BLaER1 treated with 17β-estradiol and CSF1 and Interleukin-3, amounts not matched to agents 10 nM and 100 nM (cell line): Measurements from ENCODE around the gene PAQR4.

ENCODE experiments used
- H3K27ac ChIP-seq, 11 experiments: shearing (Covaris generic); formaldehyde crosslinking; 2 replicates each; pipeline ENCODE4 v1.8.1; 2022
- H3K27me3 ChIP-seq, 11 experiments: shearing (Covaris generic); formaldehyde crosslinking; 2 replicates each; pipeline ENCODE4 v1.8.1; 2022
- H3K36me3 ChIP-seq, 11 experiments: shearing (Covaris generic); formaldehyde crosslinking; 2 replicates each; pipeline ENCODE4 v1.8.1; 2022
- H3K4me1 ChIP-seq, 10 experiments: shearing (Covaris generic); formaldehyde crosslinking; 2 replicates each; pipeline ENCODE4 v1.8.1; 2022
- H3K4me2 ChIP-seq, 11 experiments: shearing (Covaris generic); formaldehyde crosslinking; 2 replicates each; pipeline ENCODE4 v1.8.1; 2022
- H3K4me3 ChIP-seq, 10 experiments: shearing (Covaris generic); formaldehyde crosslinking; 2 replicates each; pipeline ENCODE4 v1.8.1; 2022
- H3K9ac ChIP-seq, 11 experiments: shearing (Covaris generic); formaldehyde crosslinking; 2 replicates each; pipeline ENCODE4 v1.8.1; 2022
- H3K9me3 ChIP-seq, 11 experiments: shearing (Covaris generic); formaldehyde crosslinking; replicated peaks in 1 of 11; 2 replicates each; pipeline ENCODE4 v1.8.1; 2022
- H4K20me1 ChIP-seq, 11 experiments: shearing (Covaris generic); formaldehyde crosslinking; 2 replicates each; pipeline ENCODE4 v1.8.1; 2022
- Cebpa-rat ChIP-seq, 11 experiments: shearing (Covaris generic); IDR thresholded peaks; 2 replicates each; pipeline ENCODE4 v1.8.1; 2022

Gene PAQR4

DNA sequence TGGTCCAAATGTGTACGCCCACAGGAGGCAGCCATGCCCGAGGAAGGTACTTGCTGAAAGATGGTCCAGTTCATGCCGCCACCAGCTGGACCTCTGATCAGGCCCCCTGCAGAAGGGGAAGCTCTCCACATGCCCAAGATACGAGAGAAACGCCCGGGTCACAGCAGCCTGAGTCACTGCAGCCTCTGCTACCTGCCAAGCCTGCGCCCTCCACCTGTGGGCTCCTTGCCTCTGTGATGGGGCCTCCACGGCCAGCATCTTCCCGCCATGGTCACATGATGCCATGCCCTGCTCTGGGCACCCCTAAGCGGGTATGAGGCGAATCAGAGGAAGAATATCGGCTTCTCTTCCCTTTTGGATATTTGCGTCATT is 18.8 kb upstream of the PAQR4 start:
- Histone ChIP-seq H3K9ac (no peak overlapping the region), H3K4me3 (no peak overlapping the region), H3K9me3 (0 out of 22 replicates have a peak, but pooled peaks cover 0 to 4% (median 0%) of the 10 kb centered on the region in 11 experiments), H3K27me3 (peaks cover 0 to 25% (median 0%) of the 10 kb centered on the region in 11 experiments; a peak in 4 of 22 replicates), H3K4me1 (peaks cover 24 to 58% (median 53%) of the 10 kb centered on the region in 10 experiments), H3K4me2 (peak overlapping the region in 7 of 11 experiments; percentile 68 to 95 (median 94); a peak in 13 of 22 replicates), H3K36me3 (peaks cover 0 to 33% (median 24%) of the 10 kb centered on the region in 11 experiments; a peak in 18 of 22 replicates), H4K20me1 (peaks cover 0 to 27% (median 0%) of the 10 kb centered on the region in 11 experiments; a peak in 4 of 22 replicates), H3K27ac (no peak overlapping the region)
- no peak for TF ChIP-seq Cebpa-rat (IDR thresholded peaks at IDR 0.05)

DNA sequence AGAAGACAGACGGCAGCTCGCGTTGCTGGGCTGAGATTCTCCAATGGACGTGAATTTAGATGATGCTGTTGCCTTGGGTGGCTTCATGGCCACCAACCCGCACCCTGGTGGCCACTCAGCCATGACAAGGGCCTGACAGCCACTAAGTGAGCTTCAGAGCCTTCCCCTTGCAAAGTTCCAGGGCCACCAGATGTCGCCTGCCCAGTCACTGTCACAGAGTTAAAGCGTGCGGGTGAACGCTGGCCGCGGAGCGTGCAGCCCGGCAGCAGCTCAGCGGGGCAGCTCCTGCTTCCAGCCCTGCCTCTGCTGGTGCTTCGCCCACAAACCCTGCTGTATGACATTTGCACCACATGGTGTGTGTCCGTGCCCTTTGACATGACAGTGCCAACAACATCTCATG is 18.4 kb upstream of the PAQR4 start:
- H3K4me2 ChIP-seq = peak overlapping the region in 9 of 11 experiments; percentile 46 to 95 (median 91); a peak in 18 of 22 replicates

GRCh38 chr16:2952679-2953078 is 16.5 kb upstream of the PAQR4 start:
- Histone ChIP-seq H3K27me3 (peaks cover 0 to 25% (median 0%) of the 10 kb centered on the region in 11 experiments; a peak in 4 of 22 replicates), H3K4me2 (peak overlapping the region in 10 of 11 experiments; percentile 23 to 95 (median 89); a peak in 18 of 22 replicates), H3K27ac (peak overlapping the region in 2 of 11 experiments; percentile 67 to 86; a peak in 3 of 22 replicates), H4K20me1 (peaks cover 0 to 27% (median 0%) of the 10 kb centered on the region in 11 experiments; a peak in 4 of 22 replicates), H3K4me3 (no peak overlapping the region; a peak in 1 of 20 replicates), H3K9me3 (no peaks in the 10 kb centered on the region), H3K4me1 (peaks cover 40 to 74% (median 68%) of the 10 kb centered on the region in 10 experiments), H3K36me3 (peaks cover 0 to 22% (median 15%) of the 10 kb centered on the region in 11 experiments; a peak in 16 of 22 replicates), H3K9ac (peak overlapping the region in 2 of 11 experiments; percentile 1 to 37; a peak in 1 of 22 replicates)
- TF ChIP-seq Cebpa-rat (IDR thresholded peaks at IDR 0.05) = no peak

More for the DNA sequence above, 18.4 kb upstream of the PAQR4 start:
- no peak overlapping the region for H3K4me3 ChIP-seq
- H4K20me1 ChIP-seq = peaks cover 0 to 27% (median 0%) of the 10 kb centered on the region in 11 experiments; a peak in 4 of 22 replicates
- no peak overlapping the region for H3K9ac ChIP-seq
- 0 out of 22 replicates have a peak, but pooled peaks cover 0 to 4% (median 0%) of the 10 kb centered on the region in 11 experiments for H3K9me3 ChIP-seq
- H3K4me1 ChIP-seq = peaks cover 28 to 61% (median 57%) of the 10 kb centered on the region in 10 experiments
- peaks cover 0 to 32% (median 24%) of the 10 kb centered on the region in 11 experiments; a peak in 18 of 22 replicates for H3K36me3 ChIP-seq
- H3K27me3 ChIP-seq = peaks cover 0 to 25% (median 0%) of the 10 kb centered on the region in 11 experiments; a peak in 4 of 22 replicates
- peak overlapping the region in 1 of 11 experiments; percentile 0; a peak in 1 of 22 replicates for H3K27ac ChIP-seq
- no peak for TF ChIP-seq Cebpa-rat (IDR thresholded peaks at IDR 0.05)

DNA sequence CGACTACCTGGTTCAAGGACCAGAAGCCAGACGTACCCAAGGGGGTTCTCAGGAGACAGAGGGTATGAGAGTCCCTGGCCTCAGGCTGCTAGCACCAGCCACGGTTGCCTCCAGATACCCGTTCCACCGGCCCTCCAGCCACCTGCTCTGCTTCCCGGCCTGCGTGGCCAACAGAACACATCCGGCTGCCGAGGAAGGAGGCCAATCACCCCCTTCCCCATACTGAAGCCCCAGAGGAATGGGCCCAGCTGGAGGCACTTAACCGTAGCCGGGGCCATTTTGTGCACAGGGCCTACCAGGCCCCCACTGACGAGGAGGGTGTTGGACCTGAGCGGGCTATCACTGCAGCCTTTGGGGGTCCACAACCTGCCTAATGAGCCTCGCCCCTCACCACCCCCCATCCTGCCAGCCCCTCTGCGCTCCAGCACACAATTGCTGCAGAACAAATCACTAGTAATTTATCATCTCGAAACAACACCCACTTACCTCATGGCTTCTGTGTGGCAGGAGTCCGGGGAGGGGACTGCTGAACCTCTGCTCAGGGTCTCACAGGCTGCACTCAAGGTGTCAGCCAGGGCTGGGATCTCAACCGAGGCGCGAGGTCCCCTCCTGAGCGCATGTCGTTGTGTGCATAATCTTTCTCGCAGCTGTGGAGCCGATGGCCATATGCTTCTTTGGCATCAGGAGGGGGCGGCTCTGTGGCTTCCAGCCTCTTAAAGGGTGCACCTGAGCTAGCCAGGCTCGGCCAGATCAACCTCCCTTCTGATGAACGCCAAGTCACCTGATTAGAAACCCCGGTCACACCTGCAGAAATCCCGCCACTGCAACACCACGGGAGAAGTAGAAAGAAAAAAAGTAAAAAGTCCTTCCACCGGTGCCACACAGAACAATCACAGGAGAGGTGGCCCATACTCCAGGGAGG is 15.2 kb upstream of the PAQR4 start:
- no peak for TF ChIP-seq Cebpa-rat (IDR thresholded peaks at IDR 0.05)
- Histone ChIP-seq H3K4me1 (peaks cover 40 to 77% (median 69%) of the 10 kb centered on the region in 10 experiments), H3K36me3 (peaks cover 0 to 14% (median 9%) of the 10 kb centered on the region in 11 experiments; a peak in 15 of 22 replicates), H3K9me3 (no peaks in the 10 kb centered on the region), H3K9ac (peak overlapping the region in 7 of 11 experiments; percentile 12 to 76 (median 63); a peak in 12 of 22 replicates), H3K4me2 (peak overlapping the region; percentile 38 to 95 (median 90)), H3K27me3 (peaks cover 0 to 25% (median 0%) of the 10 kb centered on the region in 11 experiments; a peak in 4 of 22 replicates), H3K4me3 (peak overlapping the region in 2 of 10 experiments; percentile 19 to 39; a peak in 5 of 20 replicates), H4K20me1 (peaks cover 0 to 23% (median 0%) of the 10 kb centered on the region in 11 experiments; a peak in 4 of 22 replicates), H3K27ac (peak overlapping the region in 8 of 11 experiments; percentile 37 to 86 (median 66); a peak in 15 of 22 replicates)

DNA sequence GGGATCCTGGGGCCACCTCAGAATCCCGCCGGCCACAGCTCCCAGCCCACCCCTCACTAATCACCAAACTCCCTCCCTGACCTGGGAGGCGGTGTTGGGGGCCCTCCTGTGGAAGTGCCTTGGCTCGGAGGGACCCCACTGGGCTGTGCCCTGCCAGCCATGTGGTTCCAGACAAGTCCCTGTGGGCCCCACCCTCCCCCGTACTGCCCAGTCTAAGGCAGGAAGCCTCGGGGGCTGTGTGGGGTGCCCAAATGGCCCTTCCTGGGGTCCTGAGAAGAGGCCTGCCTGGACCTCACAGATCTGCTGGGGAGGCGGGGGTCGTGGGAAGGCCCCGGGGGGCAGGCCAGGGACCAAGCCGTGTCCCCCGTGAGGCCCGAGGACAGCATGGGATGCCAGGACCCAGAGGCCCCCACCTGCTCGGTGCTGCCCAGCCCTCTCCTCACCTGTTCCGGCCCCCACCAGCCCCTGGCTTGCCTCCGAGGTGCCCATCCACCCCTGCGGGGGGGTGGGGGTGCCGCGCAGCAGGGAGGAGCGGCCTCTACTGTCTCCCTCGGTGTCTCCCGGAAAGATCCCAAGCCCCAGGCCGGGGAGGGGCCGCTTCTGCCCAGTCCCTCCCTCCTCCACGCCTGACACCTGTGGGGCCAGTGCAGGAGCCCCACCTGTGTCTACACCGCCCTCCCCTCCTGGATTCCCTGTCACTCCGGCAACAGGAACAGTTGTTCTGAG is 14.3 kb upstream of the PAQR4 start:
- Histone ChIP-seq H3K4me1 (peaks cover 40 to 85% (median 75%) of the 10 kb centered on the region in 10 experiments), H3K4me2 (peak overlapping the region; percentile 68 to 95 (median 90); a peak in 20 of 22 replicates)

DNA sequence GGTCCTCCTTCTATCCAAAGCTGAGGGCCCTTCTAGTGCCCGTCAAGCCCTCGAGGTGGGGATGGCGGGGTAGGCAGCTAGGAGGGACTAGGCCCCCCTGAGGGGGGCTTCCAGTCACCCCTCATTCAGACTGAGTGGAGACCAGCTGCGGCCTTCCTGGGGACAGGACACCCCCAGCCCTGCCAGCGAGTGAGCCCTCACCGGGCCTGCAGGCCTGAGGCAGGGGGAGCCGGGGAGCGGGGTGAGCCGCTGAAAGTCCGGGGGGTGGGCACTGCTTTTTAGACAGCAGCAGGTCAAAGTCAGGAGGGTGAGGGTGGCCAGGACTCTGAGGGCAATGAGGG is 13.7 kb upstream of the PAQR4 start:
- no peak for TF ChIP-seq Cebpa-rat (IDR thresholded peaks at IDR 0.05)
- peaks cover 0 to 11% (median 0%) of the 10 kb centered on the region in 11 experiments; a peak in 2 of 22 replicates for H4K20me1 ChIP-seq
- peak overlapping the region in 5 of 11 experiments; percentile 53 to 76 (median 69); a peak in 7 of 22 replicates for H3K9ac ChIP-seq
- no peak overlapping the region for H3K4me3 ChIP-seq
- peaks cover 40 to 86% (median 77%) of the 10 kb centered on the region in 10 experiments for H3K4me1 ChIP-seq
- peak overlapping the region in 7 of 11 experiments; percentile 55 to 86 (median 67); a peak in 10 of 22 replicates for H3K27ac ChIP-seq
- H3K36me3 ChIP-seq = no peaks in the 10 kb centered on the region
- peaks cover 0 to 25% (median 0%) of the 10 kb centered on the region in 11 experiments; a peak in 4 of 22 replicates for H3K27me3 ChIP-seq
- H3K4me2 ChIP-seq = peak overlapping the region; percentile 68 to 95 (median 90); a peak in 20 of 22 replicates
- no peaks in the 10 kb centered on the region for H3K9me3 ChIP-seq

More for the DNA sequence above, 14.3 kb upstream of the PAQR4 start:
- Histone ChIP-seq H3K27ac (peak overlapping the region in 8 of 11 experiments; percentile 7 to 86 (median 66); a peak in 15 of 22 replicates), H3K9me3 (no peaks in the 10 kb centered on the region), H3K4me3 (peak overlapping the region in 1 of 10 experiments; percentile 39; a peak in 1 of 20 replicates), H3K9ac (peak overlapping the region in 7 of 11 experiments; percentile 19 to 76 (median 63); a peak in 12 of 22 replicates), H3K36me3 (peaks cover 0 to 6% (median under 1%) of the 10 kb centered on the region in 11 experiments; a peak in 6 of 22 replicates), H4K20me1 (peaks cover 0 to 17% (median 0%) of the 10 kb centered on the region in 11 experiments; a peak in 4 of 22 replicates), H3K27me3 (peaks cover 0 to 25% (median 0%) of the 10 kb centered on the region in 11 experiments; a peak in 4 of 22 replicates)
- TF ChIP-seq Cebpa-rat (IDR thresholded peaks at IDR 0.05) = no peak

- Histone ChIP-seq H3K27me3 (peaks cover 0 to 25% (median 0%) of the 10 kb centered on the region in 11 experiments; a peak in 4 of 22 replicates), H3K9me3 (no peaks in the 10 kb centered on the region), H4K20me1 (0 out of 22 replicates have a peak, but pooled peaks cover 0 to 6% (median 0%) of the 10 kb centered on the region in 11 experiments), H3K4me3 (peak overlapping the region in 2 of 10 experiments; percentile 14 to 23; a peak in 1 of 20 replicates), H3K27ac (peak overlapping the region in 6 of 11 experiments; percentile 6 to 86 (median 44); a peak in 9 of 22 replicates), H3K4me1 (peaks cover 38 to 86% (median 76%) of the 10 kb centered on the region in 10 experiments), H3K36me3 (no peaks in the 10 kb centered on the region), H3K9ac (peak overlapping the region in 8 of 11 experiments; percentile 19 to 60 (median 38); a peak in 7 of 22 replicates), H3K4me2 (peak overlapping the region; percentile 68 to 95 (median 90))
- TF ChIP-seq Cebpa-rat (IDR thresholded peaks at IDR 0.05) = no peak
Observed at GRCh38 chr16:2955779-2956578, 13.2 kb upstream of the PAQR4 start.
